ENCODE results near the gene UBC. TPM values are rescaled to one million over a fixed set of nuclear protein-coding genes. Genes with fewer than 3 reads are reported as not detected.

Gene UBC
- total RNA-seq, 4 donors from 2014 or later, result 930 to 1,581 (median 1,433) TPM

DNA sequence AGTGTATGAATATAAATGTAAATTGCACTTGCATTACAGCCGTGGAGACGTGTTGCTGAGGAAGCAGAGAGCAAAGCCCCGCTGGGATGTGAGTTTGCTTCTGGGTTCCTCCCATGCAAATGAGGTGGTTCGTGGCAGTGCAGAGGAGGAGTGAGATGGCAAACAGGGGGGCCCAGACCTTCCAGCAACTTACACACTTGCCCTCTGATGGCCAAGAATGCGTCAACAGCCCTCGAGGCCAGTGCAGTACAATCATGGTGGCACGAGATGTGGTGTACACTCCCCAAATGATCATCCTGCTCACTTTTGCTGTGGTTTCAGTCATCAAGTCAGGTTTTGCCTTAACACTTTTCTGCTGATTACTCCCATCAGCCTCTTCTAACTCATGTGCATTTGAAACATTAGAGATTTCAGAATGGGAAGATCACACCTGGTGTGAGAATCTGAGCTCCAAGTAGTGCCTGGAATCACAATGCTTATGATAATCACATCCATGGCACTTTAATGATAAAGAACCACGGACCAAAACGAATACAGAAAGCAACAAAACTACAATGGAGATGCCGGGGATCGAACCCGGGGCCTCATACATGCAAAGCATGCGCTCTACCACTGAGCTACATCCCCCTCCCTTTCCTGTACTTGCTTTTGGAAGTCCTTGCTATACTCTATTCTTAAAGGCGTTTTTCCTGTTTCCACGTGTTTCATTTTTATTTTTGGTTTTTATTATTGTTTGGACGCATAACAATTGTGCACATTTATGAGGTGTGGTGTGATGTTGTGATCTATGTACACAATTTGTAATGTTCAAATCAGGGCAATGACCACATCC lies 7.0 kb upstream of the UBC start:
- TF ChIP-seq, protein P1, sequence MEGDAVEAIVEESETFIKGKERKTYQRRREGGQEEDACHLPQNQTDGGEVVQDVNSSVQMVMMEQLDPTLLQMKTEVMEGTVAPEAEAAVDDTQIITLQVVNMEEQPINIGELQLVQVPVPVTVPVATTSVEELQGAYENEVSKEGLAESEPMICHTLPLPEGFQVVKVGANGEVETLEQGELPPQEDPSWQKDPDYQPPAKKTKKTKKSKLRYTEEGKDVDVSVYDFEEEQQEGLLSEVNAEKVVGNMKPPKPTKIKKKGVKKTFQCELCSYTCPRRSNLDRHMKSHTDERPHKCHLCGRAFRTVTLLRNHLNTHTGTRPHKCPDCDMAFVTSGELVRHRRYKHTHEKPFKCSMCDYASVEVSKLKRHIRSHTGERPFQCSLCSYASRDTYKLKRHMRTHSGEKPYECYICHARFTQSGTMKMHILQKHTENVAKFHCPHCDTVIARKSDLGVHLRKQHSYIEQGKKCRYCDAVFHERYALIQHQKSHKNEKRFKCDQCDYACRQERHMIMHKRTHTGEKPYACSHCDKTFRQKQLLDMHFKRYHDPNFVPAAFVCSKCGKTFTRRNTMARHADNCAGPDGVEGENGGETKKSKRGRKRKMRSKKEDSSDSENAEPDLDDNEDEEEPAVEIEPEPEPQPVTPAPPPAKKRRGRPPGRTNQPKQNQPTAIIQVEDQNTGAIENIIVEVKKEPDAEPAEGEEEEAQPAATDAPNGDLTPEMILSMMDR (IDR thresholded peaks at IDR 0.05; ENCODE audit: low read depth), result no peak

DNA sequence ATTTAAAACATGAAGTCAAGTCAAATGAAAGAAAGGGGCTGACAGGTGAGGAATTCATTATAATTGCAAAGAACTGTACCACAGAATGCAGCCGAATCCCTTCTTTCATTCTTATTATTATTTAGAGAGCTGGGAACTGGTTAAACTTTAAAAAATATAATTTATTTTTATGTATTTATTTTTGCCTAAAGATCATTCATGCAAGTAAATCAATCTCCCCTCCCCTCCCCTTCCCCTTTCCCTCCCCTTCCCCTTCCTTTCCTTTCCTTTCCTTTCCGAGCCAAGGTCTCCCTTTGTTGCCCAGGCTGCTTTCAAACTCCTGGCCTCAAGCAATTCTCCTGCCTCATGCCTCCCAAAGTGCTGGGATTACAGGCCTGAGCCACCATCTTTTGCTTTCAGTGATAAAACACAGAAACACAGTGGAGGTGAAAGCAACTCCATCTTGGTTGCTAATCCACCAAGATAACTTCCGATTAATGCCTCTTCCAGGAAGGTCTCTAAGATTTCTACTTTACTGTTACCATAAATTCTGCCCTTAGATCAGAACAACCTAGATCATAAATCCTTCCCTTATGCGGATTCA lies 6.0 kb upstream of the UBC start:
- TF ChIP-seq, protein P1 (IDR thresholded peaks at IDR 0.05; ENCODE audit: low read depth), result no peak

DNA sequence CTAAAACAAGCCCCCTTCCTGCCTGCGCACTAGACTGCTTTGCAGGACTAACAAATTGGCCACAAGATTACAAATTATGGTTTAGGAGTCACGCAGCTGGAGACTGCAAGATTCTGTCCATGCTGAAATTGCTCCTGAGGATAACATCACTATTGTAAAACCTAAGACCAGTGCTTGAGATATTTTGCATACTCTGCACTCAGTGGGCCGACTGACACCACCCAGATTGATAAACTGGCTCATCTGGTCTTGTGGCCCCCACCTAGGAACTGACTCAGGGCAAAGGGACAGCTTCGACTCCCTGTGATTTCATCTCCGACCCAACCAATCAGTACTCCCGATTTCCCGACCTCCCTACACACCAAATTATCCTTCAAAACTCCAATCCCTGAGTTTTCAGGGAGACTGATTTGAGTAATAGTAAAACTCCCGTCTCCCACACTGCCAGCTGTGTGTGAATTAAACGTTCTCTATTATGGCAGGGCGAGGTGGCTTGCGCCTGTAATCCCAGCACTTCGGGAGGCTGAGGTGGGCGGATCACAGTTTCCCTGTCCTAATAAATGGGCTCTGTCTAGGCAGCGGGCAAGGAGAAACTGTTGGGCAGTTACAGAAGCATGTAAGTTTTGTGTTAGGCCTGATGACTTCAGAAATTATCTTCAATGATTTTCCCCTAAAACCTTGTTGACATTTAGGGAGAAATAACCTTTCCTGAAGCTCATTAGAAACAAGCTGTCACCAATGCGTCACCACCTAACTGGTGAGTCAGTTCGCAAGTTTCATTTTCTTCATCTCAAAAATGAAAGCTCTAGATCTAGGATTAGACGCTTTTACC lies 5.3 kb upstream of the UBC start:
- TF ChIP-seq, protein P1 (IDR thresholded peaks at IDR 0.05; ENCODE audit: low read depth), result no peak

DNA sequence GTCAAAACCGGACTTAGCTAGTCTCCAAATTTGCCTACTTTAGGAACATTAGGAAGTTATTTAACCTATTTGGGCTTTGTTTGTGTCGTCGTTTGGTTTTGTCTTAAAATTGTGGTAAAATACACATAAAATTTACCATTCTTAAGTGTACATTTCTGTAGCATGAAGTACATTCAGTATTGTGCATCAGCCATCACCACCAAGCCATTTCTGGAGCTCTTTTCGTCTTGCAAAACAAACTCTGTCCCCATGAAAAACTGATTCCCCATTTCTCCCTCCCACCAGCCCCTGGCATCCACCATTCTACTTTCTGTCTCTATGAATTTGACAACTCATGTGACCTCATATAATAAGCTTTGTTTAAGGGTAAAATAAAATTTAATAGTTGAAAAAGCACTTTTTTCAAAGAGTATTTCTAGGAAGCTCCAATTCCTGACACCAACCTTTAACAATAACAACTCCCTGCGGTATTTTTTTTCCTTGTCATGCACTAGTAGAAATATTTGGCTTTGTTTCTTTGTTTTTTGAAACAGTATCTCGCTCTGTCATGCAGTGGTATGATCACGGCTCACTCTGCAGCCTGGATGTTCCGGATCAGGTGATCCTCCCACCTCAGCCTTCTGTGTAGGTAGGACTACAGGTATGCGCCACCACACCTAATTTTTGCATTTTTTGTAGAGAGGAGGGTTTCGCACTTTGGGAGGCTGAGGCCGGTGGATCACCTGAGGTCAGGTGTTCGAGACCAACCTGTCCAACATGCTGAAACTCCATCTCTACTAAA lies 3.6 kb upstream of the UBC start:
- TF ChIP-seq, protein P1 (IDR thresholded peaks at IDR 0.05; ENCODE audit: low read depth), result no peak

DNA sequence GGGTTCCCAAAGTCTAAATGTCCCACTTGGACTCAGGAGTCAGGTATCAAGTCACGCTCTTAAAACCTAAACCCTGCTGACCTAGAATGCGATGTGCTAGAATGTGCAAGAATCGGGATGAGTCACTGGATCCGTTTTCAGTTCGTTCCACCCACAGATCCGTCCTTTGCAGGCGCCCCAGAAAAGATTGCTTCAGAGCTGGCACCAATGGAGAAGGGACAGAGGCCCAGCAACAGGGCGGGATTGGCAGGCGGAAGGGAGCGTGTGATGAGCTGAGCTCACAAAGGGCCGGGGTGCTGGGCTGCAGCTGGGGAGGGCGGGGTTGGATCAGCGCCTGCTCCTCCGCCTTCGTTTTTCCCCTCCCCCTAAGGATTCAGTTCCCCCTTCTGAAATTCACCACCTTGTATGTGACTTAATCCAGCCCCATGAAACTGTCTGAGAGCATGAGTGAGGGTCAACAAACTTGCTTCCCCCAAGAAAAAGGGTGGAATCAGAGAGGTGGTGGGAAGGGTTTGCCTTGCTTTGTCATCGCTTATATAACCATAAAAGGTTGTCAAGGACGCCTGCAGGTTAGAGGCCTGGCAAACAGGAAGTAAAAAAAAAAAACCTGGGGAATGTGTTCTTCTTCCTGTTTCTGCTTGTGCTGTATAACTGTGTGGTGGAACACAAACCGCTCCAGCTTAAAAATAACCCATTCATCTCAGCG lies 2.8 kb upstream of the UBC start:
- TF ChIP-seq, protein P1 (IDR thresholded peaks at IDR 0.05; ENCODE audit: low read depth), result no peak

DNA sequence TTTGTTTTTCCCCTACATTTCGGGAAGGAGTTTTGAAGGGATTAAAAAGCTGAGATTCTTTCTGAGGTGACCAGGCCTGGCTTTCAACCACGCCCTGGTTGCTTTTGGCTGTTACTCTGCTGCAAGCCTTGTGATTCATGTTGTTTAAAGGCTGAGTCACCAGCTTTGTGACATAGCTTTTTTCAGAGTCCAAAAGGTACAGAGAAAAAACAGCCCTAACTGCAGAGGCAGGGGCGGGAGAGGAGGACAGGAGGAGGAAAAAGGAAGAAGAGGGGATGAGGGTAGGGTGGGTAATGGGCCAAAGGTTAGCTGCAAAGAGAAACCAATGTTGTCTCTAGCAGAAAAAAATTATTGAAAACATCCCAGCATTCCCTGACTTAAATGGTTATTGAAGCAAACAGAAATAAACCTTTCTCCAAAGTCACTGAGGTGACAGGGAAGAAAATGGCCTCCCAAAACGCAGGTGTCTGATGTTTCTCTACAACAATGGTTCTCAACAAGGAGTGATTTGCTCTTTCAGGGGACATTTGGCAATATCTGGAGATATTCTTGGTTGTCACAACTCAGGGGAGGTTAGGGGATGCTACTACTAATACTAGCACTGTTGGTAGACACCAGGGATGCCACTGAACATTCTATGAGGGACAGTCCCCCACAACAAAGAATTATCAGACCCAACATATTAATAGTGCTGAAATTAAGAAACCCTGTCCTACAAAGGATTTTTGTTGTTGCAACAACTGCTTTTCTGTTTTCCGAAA lies 2.1 kb upstream of the UBC start:
- TF ChIP-seq, protein P1 (IDR thresholded peaks at IDR 0.05; ENCODE audit: low read depth), result no peak
